GM21717 (cell line): ENCODE results near the gene CC2D2A.
A peak's percentile ranks its signal among the peaks of the same experiment; 100 is the strongest.

Source experiments
- ATAC-seq: cut with Tn5 transposase; IDR thresholded peaks from one replicate; pipeline ENCODE4 v1.9.1; 2021; ENCODE audit warnings: mild to moderate bottlenecking, moderate library complexity; ENCODE audit not compliant: unreplicated experiment

Gene CC2D2A

GRCh38 chr4:15636818-15637217 is 167.1 kb downstream of the CC2D2A start:
- no peak for ATAC-seq

- ATAC-seq, result no peak
Observed at GRCh38 chr4:15638418-15638817, 168.7 kb downstream of the CC2D2A start.

GRCh38 chr4:15648600-15648999 is 178.9 kb downstream of the CC2D2A start:
- peak; percentile 52 for ATAC-seq

- ATAC-seq, result peak; percentile 45
Observed at GRCh38 chr4:15649914-15650545, 180.3 kb downstream of the CC2D2A start.
